Testis (tissue), 2 donors: Measurements from ENCODE around the gene CCNY.

Experiments used
- CTCF ChIP-seq, 3 experiments: fragments of 450-650 bp in 2 of 3; fragments of 200-600 bp in 1 of 3; sonication (generic) in 1 of 3; IDR thresholded peaks; one replicate each; pipeline ENCODE4 v1.5.1; 2016 to 2019; ENCODE audit warnings: antibody characterized with exemption in 3 of 3, mild to moderate bottlenecking in 2 of 3, moderate library complexity in 1 of 3
- POLR2A ChIP-seq: fragments of 450-650 bp; IDR thresholded peaks from one replicate; pipeline ENCODE4 v1.6.1; 2017; ENCODE audit warnings: antibody characterized with exemption, mild to moderate bottlenecking, moderate library complexity

DNA sequence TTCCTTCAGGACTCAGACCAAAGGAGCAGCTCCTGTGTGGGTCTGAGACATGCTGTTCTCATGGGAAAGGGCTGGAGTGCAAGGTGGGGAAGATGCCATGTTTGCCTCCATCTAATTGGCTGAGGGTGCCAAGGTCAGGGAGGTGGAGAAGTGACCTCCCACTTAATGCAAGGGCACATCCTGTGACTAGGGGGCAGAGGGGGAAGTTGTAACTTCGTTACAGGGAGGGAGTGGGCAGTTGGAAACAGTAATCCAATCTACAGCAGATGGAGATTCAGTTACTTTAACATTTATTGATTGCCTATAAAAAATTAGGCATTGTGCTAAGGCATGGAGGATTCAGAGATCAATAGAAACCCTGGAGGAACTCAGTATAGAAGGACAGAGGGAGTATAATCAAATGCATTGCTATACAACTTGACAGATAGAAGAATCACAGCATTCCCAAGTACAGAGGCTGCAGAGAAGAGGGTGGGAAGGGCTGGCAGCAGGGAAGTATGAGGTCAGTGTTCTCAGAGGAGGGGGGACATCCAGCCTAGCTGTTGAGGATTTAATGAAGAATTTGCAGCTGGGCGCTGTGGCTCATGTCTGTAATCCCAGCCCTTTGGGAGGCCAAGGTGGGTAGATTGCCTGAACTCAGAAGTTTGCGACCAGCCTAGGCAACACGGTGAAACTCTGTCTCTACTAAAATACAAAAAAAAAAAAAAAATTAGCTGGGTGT lies 75.9 kb downstream of the CCNY start:
- TF ChIP-seq CTCF (IDR thresholded peaks at IDR 0.05) = no peak
- no peak for TF ChIP-seq POLR2A
